ENCODE results near the gene HEATR5A. TPM values are rescaled to one million over a fixed set of nuclear protein-coding genes. Genes with fewer than 3 reads are reported as not detected.

HEATR5A gene
- total and polyA plus RNA-seq, 2 donors (not counting 1 experiment from before 2014, with no cell fraction given) = 4.8 to 22.1 TPM

DNA sequence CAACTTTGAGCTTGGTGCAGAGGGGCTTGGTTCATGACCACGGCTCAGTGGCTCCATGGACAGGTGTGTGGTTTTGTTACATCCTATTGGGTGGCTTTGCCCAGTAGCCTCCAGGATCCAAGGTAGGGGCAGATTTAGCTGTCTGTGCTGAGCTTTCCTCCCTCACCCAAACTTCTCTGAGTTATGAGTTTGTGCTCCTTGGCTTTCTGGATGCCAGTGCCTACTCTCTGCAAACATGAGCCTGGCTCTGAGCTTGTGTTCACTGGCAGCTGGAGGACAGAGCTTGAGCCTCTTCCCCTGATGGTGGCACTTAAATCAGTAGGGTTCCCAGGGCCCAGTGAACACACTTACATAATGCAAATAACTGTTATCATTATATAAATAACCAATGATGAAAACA is 167.5 kb downstream of the HEATR5A start:
- no peaks in the 10 kb centered on the region for H3K79me2 ChIP-seq (ENCODE audit: control insufficient read depth, insufficient read depth, low read length)
- Mint-ChIP-seq H3K27ac (no peak overlapping the region), H3K4me1 (no peaks in the 10 kb centered on the region), H3K27me3 (no peaks in the 10 kb centered on the region), H3K4me3 (no peak overlapping the region), H3K9me3 (ENCODE audit: insufficient read depth) (no peaks in the 10 kb centered on the region)
- intact Hi-C loops (cut with micrococcal nuclease) = no loop called here
- no peaks in the 10 kb centered on the region for H3K36me3 ChIP-seq (replicated peaks in 1 of 2; ENCODE audit: control extremely low read depth in 1 of 2, control insufficient read depth in 1 of 2, extremely low read depth in 1 of 2, insufficient read depth in 2 of 2, low read length in 1 of 2)
- H3K4me3 ChIP-seq (ENCODE audit: control extremely low read depth in 1 of 5, extremely low read depth in 1 of 5, insufficient read depth in 1 of 5, low read depth in 2 of 5, low read length in 4 of 5) = no peak overlapping the region
- H3K9ac ChIP-seq (ENCODE audit: low read length) = no peak overlapping the region
- H3K27me3 ChIP-seq (replicated peaks in 1 of 4; ENCODE audit: control extremely low read depth in 1 of 4, control insufficient read depth in 3 of 4, insufficient read depth in 4 of 4, low read length in 3 of 4) = no peaks in the 10 kb centered on the region
- ChIA-PET CTCF (interaction anchor here (0.6 kb wide), 1 partner anchor 1160 kb away, joined by 3 read pairs; no protein-coding TSS in a partner anchor), POLR2A (no interaction called here)
- no peaks in the 10 kb centered on the region for H3K9me3 ChIP-seq (ENCODE audit: control extremely low read depth in 1 of 3, control insufficient read depth in 2 of 3, insufficient read depth in 1 of 3, low read length in 2 of 3)
- H4K20me1 ChIP-seq (ENCODE audit: control insufficient read depth, insufficient read depth, low read length, poor library complexity, severe bottlenecking) = no peaks in the 10 kb centered on the region
- no peak overlapping the region for H3K4me2 ChIP-seq (replicated peaks; ENCODE audit: low read depth, low read length, poor library complexity, severe bottlenecking)
- DNase-seq (no peak), ATAC-seq (ENCODE audit: low read depth) (no peak)
- TF ChIP-seq EZH2 (IDR thresholded peaks at IDR 0.05; ENCODE audit: borderline replicate concordance, insufficient read depth, low read depth, low read length, poor library complexity, severe bottlenecking) = no peak
- TF ChIP-seq, protein P1, sequence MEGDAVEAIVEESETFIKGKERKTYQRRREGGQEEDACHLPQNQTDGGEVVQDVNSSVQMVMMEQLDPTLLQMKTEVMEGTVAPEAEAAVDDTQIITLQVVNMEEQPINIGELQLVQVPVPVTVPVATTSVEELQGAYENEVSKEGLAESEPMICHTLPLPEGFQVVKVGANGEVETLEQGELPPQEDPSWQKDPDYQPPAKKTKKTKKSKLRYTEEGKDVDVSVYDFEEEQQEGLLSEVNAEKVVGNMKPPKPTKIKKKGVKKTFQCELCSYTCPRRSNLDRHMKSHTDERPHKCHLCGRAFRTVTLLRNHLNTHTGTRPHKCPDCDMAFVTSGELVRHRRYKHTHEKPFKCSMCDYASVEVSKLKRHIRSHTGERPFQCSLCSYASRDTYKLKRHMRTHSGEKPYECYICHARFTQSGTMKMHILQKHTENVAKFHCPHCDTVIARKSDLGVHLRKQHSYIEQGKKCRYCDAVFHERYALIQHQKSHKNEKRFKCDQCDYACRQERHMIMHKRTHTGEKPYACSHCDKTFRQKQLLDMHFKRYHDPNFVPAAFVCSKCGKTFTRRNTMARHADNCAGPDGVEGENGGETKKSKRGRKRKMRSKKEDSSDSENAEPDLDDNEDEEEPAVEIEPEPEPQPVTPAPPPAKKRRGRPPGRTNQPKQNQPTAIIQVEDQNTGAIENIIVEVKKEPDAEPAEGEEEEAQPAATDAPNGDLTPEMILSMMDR (IDR thresholded peaks at IDR 0.05) = no peak
- no peak overlapping the region for H3K27ac ChIP-seq (ENCODE audit: low read length in 2 of 2)
- no peaks in the 10 kb centered on the region for H3K4me1 ChIP-seq (ENCODE audit: control insufficient read depth in 2 of 2, insufficient read depth in 2 of 2, low read length in 2 of 2)
- H2AFZ ChIP-seq (ENCODE audit: insufficient read depth, low read depth, low read length, poor library complexity, severe bottlenecking) = no peak overlapping the region
- WGBS (ENCODE audit: insufficient coverage) = 57% methylated on average over 1 of the region's 1 CpG

DNA sequence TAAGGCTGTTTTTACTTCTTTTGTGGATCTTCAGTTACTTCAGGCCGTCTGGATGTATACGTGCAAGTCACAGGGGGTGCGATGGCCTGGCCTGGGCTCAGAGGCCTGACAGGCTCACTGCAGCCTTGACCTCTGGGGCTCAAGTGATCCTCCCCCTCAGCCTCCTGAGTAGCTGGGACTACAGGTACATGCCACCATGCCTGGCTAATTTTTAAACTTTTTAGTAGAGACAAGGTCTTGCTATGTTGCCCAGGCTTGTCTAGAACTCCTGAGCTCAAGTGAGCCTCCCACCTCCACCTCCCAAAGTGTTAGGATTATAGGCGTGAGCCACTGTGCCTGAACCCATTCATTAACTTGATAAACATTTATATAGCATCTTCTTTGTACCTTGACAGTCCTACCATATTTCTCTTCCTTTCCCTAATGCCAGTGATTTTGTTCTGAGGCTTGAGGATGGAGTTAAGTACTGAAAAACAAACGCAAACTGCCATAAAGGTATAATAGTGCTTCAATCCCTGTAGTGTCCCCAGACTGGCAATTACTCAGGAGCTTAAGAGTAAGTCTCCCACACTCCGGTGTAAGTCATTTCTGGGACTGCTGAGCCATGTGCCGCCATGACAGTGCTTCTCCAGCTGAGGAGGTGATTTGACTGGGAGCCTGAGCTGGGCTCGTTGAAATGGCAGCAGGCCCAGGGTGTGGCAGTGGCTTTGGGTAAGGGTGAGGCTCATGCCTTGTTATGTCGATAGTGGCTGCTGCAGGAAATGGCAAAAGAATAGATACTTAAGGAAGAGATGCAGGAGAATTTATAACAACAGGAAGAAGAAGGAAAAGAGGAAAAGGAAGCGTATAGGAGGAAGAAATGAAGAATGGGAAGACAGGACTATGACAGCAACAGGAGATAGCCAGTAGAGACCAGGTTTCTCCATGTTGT is 169.1 kb downstream of the HEATR5A start:
- no peak overlapping the region for H3K4me2 ChIP-seq (replicated peaks; ENCODE audit: low read depth, low read length, poor library complexity, severe bottlenecking)
- Mint-ChIP-seq H3K9me3 (ENCODE audit: insufficient read depth) (no peaks in the 10 kb centered on the region), H3K4me1 (no peaks in the 10 kb centered on the region), H3K27me3 (no peaks in the 10 kb centered on the region), H3K27ac (no peak overlapping the region), H3K4me3 (no peak overlapping the region)
- no peaks in the 10 kb centered on the region for H3K36me3 ChIP-seq (replicated peaks in 1 of 2; ENCODE audit: control extremely low read depth in 1 of 2, control insufficient read depth in 1 of 2, extremely low read depth in 1 of 2, insufficient read depth in 2 of 2, low read length in 1 of 2)
- 61% methylated on average over 7 of the region's 10 CpGs for WGBS (ENCODE audit: insufficient coverage)
- no peak overlapping the region for H3K4me3 ChIP-seq (ENCODE audit: control extremely low read depth in 1 of 5, extremely low read depth in 1 of 5, insufficient read depth in 1 of 5, low read depth in 2 of 5, low read length in 4 of 5)
- POLR2A ChIA-PET = no interaction called here
- H3K27ac ChIP-seq (ENCODE audit: low read length in 2 of 2) = no peak overlapping the region
- H4K20me1 ChIP-seq (ENCODE audit: control insufficient read depth, insufficient read depth, low read length, poor library complexity, severe bottlenecking) = no peaks in the 10 kb centered on the region
- TF ChIP-seq, protein P1 (IDR thresholded peaks at IDR 0.05) = no peak
- TF ChIP-seq EZH2 (IDR thresholded peaks at IDR 0.05; ENCODE audit: borderline replicate concordance, insufficient read depth, low read depth, low read length, poor library complexity, severe bottlenecking) = no peak
- H3K9ac ChIP-seq (ENCODE audit: low read length) = no peak overlapping the region
- CTCF ChIA-PET = no interaction called here
- H3K79me2 ChIP-seq (ENCODE audit: control insufficient read depth, insufficient read depth, low read length) = no peaks in the 10 kb centered on the region
- intact Hi-C loops (cut with micrococcal nuclease) = no loop called here
- no peak for DNase-seq
- no peak overlapping the region for H2AFZ ChIP-seq (ENCODE audit: insufficient read depth, low read depth, low read length, poor library complexity, severe bottlenecking)
- no peaks in the 10 kb centered on the region for H3K9me3 ChIP-seq (ENCODE audit: control extremely low read depth in 1 of 3, control insufficient read depth in 2 of 3, insufficient read depth in 1 of 3, low read length in 2 of 3)
- ATAC-seq (ENCODE audit: low read depth) = no peak
- H3K27me3 ChIP-seq (replicated peaks in 1 of 4; ENCODE audit: control extremely low read depth in 1 of 4, control insufficient read depth in 3 of 4, insufficient read depth in 4 of 4, low read length in 3 of 4) = no peaks in the 10 kb centered on the region
- H3K4me1 ChIP-seq (ENCODE audit: control insufficient read depth in 2 of 2, insufficient read depth in 2 of 2, low read length in 2 of 2) = no peaks in the 10 kb centered on the region
